NOMO-1 treated with DMSO at 0.1 percent for 48 hours (cell line): ENCODE measurements around the gene AADACL4.
A peak's percentile ranks its signal among the peaks of the same experiment; 100 is the strongest.

Source experiments
- DNase-seq: peaks from one replicate; lab custom pipeline; 2025; ENCODE audit not compliant: unreplicated experiment; lab: John Stamatoyannopoulos, UW

AADACL4 gene

GRCh38 chr1:12610941-12611340, 32.9 kb upstream of the AADACL4 start:
- no peak for DNase-seq

- no peak for DNase-seq
Observed at GRCh38 chr1:12613180-12613579, 30.7 kb upstream of the AADACL4 start.

GRCh38 chr1:12614402-12615158, 29.3 kb upstream of the AADACL4 start:
- no peak for DNase-seq

GRCh38 chr1:12615159-12615864, 28.6 kb upstream of the AADACL4 start:
- DNase-seq = peak; percentile 49

- DNase-seq = no peak
Observed at GRCh38 chr1:12615865-12616708, 27.8 kb upstream of the AADACL4 start.

GRCh38 chr1:12616709-12617373, 27.0 kb upstream of the AADACL4 start:
- DNase-seq = no peak

GRCh38 chr1:12617511-12617900, 26.4 kb upstream of the AADACL4 start:
- no peak for DNase-seq

GRCh38 chr1:12617901-12618660, 25.8 kb upstream of the AADACL4 start, which contains the start of gene DHRS3:
Gene DHRS3 (minus strand): TSS chr1:12618210. CDS start chr1:12617348, 862 bp downstream.
- DNase-seq = peak; percentile 70

GRCh38 chr1:12618661-12618964, 25.3 kb upstream of the AADACL4 start:
- no peak for DNase-seq

GRCh38 chr1:12618965-12619791, 24.7 kb upstream of the AADACL4 start:
- DNase-seq = peak; percentile 27

- DNase-seq = peak; percentile 60
Observed at GRCh38 chr1:12619792-12620487, 23.9 kb upstream of the AADACL4 start.

GRCh38 chr1:12620488-12620865, 23.4 kb upstream of the AADACL4 start:
- DNase-seq = peak; percentile 12

- DNase-seq = no peak
Observed at GRCh38 chr1:12620931-12621330, 23.0 kb upstream of the AADACL4 start.

GRCh38 chr1:12621346-12622335, 22.2 kb upstream of the AADACL4 start:
- no peak for DNase-seq

GRCh38 chr1:12622506-12622905, 21.4 kb upstream of the AADACL4 start:
- DNase-seq = no peak

GRCh38 chr1:12625276-12625675, 18.6 kb upstream of the AADACL4 start:
- DNase-seq = no peak

GRCh38 chr1:12626888-12627287, 17.0 kb upstream of the AADACL4 start:
- DNase-seq = no peak

- DNase-seq = no peak
Observed at GRCh38 chr1:12627296-12627695, 16.6 kb upstream of the AADACL4 start.
